ENCODE data around the gene DLG1.

DNA sequence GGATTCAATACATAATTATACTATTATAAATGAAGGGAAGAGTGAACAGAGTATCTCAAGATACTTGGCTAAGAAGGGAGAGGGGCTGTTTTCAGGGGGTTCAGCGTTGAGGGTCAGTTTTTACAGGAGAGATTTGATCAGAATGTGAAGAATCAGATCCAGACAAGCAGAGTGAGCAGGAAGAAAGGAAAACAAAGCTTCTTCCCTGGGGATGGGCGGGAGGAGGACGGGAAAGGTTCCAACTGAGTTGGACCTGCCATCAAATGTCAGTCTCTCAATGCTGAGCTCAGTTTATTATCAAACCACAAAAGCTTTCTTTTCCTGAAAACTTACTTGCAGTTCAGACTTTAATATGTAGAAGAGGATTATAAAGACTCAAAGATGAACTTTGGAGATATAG, 262.8 kb downstream of the DLG1 start:
- TF ChIP-seq POLR2A (IDR thresholded peaks at IDR 0.05) = no peak
- TF ChIP-seq, protein P1, sequence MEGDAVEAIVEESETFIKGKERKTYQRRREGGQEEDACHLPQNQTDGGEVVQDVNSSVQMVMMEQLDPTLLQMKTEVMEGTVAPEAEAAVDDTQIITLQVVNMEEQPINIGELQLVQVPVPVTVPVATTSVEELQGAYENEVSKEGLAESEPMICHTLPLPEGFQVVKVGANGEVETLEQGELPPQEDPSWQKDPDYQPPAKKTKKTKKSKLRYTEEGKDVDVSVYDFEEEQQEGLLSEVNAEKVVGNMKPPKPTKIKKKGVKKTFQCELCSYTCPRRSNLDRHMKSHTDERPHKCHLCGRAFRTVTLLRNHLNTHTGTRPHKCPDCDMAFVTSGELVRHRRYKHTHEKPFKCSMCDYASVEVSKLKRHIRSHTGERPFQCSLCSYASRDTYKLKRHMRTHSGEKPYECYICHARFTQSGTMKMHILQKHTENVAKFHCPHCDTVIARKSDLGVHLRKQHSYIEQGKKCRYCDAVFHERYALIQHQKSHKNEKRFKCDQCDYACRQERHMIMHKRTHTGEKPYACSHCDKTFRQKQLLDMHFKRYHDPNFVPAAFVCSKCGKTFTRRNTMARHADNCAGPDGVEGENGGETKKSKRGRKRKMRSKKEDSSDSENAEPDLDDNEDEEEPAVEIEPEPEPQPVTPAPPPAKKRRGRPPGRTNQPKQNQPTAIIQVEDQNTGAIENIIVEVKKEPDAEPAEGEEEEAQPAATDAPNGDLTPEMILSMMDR (IDR thresholded peaks at IDR 0.05) = no peak
- TF ChIP-seq POLR2AphosphoS5 (IDR thresholded peaks at IDR 0.05; ENCODE audit: insufficient read depth in 1 of 2, low read depth in 1 of 2) = no peak
